Stimulated activated CD4-positive, alpha-beta T cell treated with anti-CD3 and anti-CD28 coated beads, Interleukin-1b, Interleukin-23, amount 100 ng/mL, for 1 hour (primary cell): Measurements from ENCODE around the gene ADH7.
A peak's percentile ranks its signal among the peaks of the same experiment; 100 is the strongest.

Experiments used
- DNase-seq, 2 donors: peaks; one replicate each; pipeline ENCODE4 v3.0.0-alpha.2; 2020; ENCODE audit warnings: low read depth in 2 of 2

Gene ADH7

GRCh38 chr4:99435154-99435553 lies at the start of gene ADH7:
Gene ADH7 (minus strand): TSS chr4:99435342. CDS start chr4:99435233, 109 bp downstream.
- no peak for DNase-seq

GRCh38 chr4:99483636-99484035 lies 48.5 kb upstream of the ADH7 start:
- DNase-seq: no peak

GRCh38 chr4:99473131-99473530 lies 38.0 kb upstream of the ADH7 start:
- DNase-seq: no peak

GRCh38 chr4:99471896-99472295 lies 36.8 kb upstream of the ADH7 start:
- no peak for DNase-seq

- no peak for DNase-seq
Observed at GRCh38 chr4:99471349-99471748, 36.2 kb upstream of the ADH7 start.

- DNase-seq: no peak
Observed at GRCh38 chr4:99468889-99469288, 33.7 kb upstream of the ADH7 start.

- DNase-seq: no peak
Observed at GRCh38 chr4:99467887-99468286, 32.7 kb upstream of the ADH7 start.

GRCh38 chr4:99463566-99463965 lies 28.4 kb upstream of the ADH7 start:
- no peak for DNase-seq

- DNase-seq: peak in 1 of 2 donors; percentile 21
Observed at GRCh38 chr4:99462875-99463464, 27.8 kb upstream of the ADH7 start.

- DNase-seq: no peak
Observed at GRCh38 chr4:99461623-99462401, 26.7 kb upstream of the ADH7 start.

GRCh38 chr4:99459546-99460042 lies 24.5 kb upstream of the ADH7 start:
- no peak for DNase-seq

- no peak for DNase-seq
Observed at GRCh38 chr4:99458911-99459447, 23.8 kb upstream of the ADH7 start.

- no peak for DNase-seq
Observed at GRCh38 chr4:99457676-99458075, 22.5 kb upstream of the ADH7 start.

- no peak for DNase-seq
Observed at GRCh38 chr4:99457270-99457669, 22.1 kb upstream of the ADH7 start.

- DNase-seq: no peak
Observed at GRCh38 chr4:99447513-99447912, 12.4 kb upstream of the ADH7 start.

- DNase-seq: no peak
Observed at GRCh38 chr4:99447079-99447478, 11.9 kb upstream of the ADH7 start.

GRCh38 chr4:99438405-99438780 lies 3.3 kb upstream of the ADH7 start:
- DNase-seq: no peak

GRCh38 chr4:99437723-99438404 lies 2.7 kb upstream of the ADH7 start:
- DNase-seq: no peak

- DNase-seq: no peak
Observed at GRCh38 chr4:99436976-99437722, 2.0 kb upstream of the ADH7 start.

GRCh38 chr4:99436462-99436861 lies 1.3 kb upstream of the ADH7 start:
- DNase-seq: no peak

- DNase-seq: no peak
Observed at GRCh38 chr4:99430106-99430505, 5.0 kb downstream of the ADH7 start.

- no peak for DNase-seq
Observed at GRCh38 chr4:99417125-99417524, 18.0 kb downstream of the ADH7 start.
